ENCODE data around the gene RAMP3.

RAMP3 gene

DNA sequence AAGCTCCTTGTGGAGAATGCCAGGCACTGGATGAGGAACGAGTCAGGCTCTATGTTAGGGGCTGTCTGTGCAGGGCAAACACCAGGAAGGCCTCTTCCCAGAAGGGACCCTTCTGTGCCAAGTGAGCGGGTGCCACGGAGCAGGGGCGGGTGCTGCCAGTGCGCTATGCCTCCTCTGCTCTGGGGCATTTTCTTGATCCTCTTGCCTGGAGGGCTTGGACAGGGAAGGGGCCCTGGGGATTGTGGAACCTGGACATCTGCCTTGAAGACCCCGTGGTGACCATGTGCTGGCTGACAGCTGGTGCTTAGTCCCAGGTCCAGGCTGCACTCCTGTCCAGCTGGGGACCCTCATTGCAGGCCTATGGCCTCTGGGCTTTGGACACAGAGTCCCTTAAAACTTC is 30.7 kb upstream of the RAMP3 start:
- Histone ChIP-seq H3K27ac (no peak overlapping the region), H3K27me3 (peaks cover 0 to 2% of the 10 kb centered on the region in 2 donors), H3K4me3 (no peak overlapping the region), H3K36me3 (no peaks in the 10 kb centered on the region), H3K9me3 (no peaks in the 10 kb centered on the region), H3K4me1 (no peaks in the 10 kb centered on the region)
- TF ChIP-seq, protein P1, sequence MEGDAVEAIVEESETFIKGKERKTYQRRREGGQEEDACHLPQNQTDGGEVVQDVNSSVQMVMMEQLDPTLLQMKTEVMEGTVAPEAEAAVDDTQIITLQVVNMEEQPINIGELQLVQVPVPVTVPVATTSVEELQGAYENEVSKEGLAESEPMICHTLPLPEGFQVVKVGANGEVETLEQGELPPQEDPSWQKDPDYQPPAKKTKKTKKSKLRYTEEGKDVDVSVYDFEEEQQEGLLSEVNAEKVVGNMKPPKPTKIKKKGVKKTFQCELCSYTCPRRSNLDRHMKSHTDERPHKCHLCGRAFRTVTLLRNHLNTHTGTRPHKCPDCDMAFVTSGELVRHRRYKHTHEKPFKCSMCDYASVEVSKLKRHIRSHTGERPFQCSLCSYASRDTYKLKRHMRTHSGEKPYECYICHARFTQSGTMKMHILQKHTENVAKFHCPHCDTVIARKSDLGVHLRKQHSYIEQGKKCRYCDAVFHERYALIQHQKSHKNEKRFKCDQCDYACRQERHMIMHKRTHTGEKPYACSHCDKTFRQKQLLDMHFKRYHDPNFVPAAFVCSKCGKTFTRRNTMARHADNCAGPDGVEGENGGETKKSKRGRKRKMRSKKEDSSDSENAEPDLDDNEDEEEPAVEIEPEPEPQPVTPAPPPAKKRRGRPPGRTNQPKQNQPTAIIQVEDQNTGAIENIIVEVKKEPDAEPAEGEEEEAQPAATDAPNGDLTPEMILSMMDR (IDR thresholded peaks at IDR 0.05): no peak
- no peak for DNase-seq
- intact Hi-C loops (cut with DNase I; ENCODE audit: low total_unique reads): no loop called here

DNA sequence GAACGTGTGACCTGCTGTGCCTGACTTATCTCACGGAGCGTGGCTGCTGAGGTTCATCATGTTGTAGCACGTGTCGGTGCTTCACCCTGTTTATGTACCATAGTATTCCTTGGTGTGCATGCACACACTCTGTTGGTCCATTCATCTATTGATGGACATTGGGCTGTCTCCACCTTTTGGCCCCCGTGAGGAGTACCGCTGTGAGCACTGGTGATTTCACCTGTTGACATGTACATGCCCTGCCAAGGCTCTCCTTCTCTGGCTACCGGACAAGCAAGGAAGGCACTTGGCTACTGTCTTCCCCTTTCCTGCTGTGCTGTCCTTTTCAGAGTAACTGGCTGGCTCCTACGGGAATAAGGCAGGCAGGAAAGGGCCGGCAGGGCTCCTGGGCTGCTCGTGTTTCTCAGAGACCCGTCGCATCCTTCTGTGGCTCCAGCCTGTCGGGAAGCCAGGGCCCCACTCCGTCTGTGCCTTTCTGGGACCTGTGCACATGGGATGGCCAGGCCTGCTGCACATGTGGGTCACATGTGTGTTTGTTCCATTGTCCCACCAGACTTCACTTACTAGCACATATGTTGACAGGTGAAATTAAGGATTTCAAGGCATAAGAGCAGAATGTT is 28.3 kb upstream of the RAMP3 start:
- intact Hi-C loops (cut with DNase I; ENCODE audit: low total_unique reads): no loop called here
- TF ChIP-seq, protein P1 (IDR thresholded peaks at IDR 0.05): no peak
- H3K4me1 ChIP-seq: no peaks in the 10 kb centered on the region
- DNase-seq: no peak
- H3K4me3 ChIP-seq: no peak overlapping the region
- H3K9me3 ChIP-seq: no peaks in the 10 kb centered on the region
- peaks cover 0 to 12% of the 10 kb centered on the region in 2 donors for H3K27me3 ChIP-seq
- no peak overlapping the region for H3K27ac ChIP-seq
- no peaks in the 10 kb centered on the region for H3K36me3 ChIP-seq

DNA sequence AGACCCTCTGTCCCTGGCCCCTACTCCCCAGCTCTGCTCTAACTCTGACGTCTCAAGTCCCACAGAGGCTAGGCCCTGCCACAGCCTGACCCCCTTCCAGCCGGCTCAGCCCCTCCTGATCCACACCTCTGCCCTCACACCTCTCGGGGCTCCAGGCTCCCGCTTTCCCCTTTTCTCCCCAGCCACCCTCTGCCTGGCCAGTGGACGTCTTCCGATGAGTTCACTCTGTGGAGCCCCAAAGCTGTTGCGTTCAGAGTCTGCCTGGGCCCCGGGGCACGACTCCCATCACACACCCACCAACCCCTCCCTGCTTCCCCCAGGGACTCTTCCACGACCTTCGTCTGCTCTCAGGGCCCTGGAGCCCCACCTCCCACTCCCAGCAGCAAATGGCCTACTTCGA is 27.7 kb upstream of the RAMP3 start:
- Histone ChIP-seq H3K36me3 (no peaks in the 10 kb centered on the region), H3K4me1 (no peaks in the 10 kb centered on the region), H3K9me3 (no peaks in the 10 kb centered on the region), H3K4me3 (no peak overlapping the region), H3K27me3 (peaks cover 0 to 12% of the 10 kb centered on the region in 2 donors), H3K27ac (no peak overlapping the region)
- TF ChIP-seq, protein P1 (IDR thresholded peaks at IDR 0.05): no peak
- DNase-seq: no peak
- intact Hi-C loops (cut with DNase I; ENCODE audit: low total_unique reads): loop anchor here (10.0 kb wide), 2 partner anchors 165 to 275 kb away; no protein-coding TSS in a partner anchor

DNA sequence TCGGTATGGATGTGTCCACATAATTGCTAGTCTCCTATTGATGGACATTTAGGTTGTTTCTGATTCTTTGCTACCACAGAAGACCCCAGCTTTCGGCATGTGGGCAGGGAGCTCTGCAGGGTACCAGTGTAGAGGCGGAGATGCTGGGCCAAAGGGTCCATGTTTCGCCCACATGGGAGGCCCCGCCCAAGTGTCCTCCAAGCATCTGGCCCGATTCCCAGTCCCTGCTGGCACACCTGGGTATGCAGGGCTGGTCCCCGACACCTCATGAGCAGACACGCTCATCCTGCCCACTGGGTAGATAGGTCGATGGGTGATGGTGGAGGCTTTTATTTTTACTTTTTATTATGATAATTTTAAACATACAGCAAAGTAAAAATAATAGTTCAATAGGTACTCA is 26.7 kb upstream of the RAMP3 start:
- H3K4me3 ChIP-seq: no peak overlapping the region
- TF ChIP-seq, protein P1 (IDR thresholded peaks at IDR 0.05): no peak
- H3K27me3 ChIP-seq: peaks cover 0 to 12% of the 10 kb centered on the region in 2 donors
- intact Hi-C loops (cut with DNase I; ENCODE audit: low total_unique reads): loop anchor here (10.0 kb wide), 2 partner anchors 166 to 276 kb away; no protein-coding TSS in a partner anchor
- H3K27ac ChIP-seq: no peak overlapping the region
- H3K9me3 ChIP-seq: no peaks in the 10 kb centered on the region
- DNase-seq: no peak
- H3K36me3 ChIP-seq: no peaks in the 10 kb centered on the region
- no peaks in the 10 kb centered on the region for H3K4me1 ChIP-seq

DNA sequence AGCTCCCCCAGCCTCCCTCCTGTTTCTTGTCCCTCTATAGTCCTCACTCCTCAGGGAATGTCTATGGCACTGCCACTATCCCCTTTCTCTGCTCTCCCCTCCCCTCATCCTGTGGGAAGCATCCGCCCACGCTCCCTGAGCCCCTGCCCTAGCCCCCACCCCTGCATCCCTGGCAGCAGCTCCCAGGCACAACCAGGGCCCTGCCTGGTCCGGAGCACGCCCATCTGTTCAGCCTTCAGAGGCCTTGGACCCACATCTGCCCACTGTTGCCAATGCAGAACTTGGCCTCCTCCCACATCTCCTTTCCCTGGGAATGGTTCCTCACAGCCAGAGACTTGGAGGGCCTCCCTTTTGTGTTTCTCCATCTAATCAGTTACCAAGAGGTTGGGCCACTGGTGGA is 25.7 kb upstream of the RAMP3 start:
- Histone ChIP-seq H3K4me1 (no peaks in the 10 kb centered on the region), H3K4me3 (no peak overlapping the region), H3K36me3 (no peaks in the 10 kb centered on the region), H3K27ac (no peak overlapping the region), H3K27me3 (peaks cover 0 to 12% of the 10 kb centered on the region in 2 donors), H3K9me3 (no peaks in the 10 kb centered on the region)
- DNase-seq: no peak
- intact Hi-C loops (cut with DNase I; ENCODE audit: low total_unique reads): loop anchor here (10.0 kb wide), 2 partner anchors 167 to 277 kb away; no protein-coding TSS in a partner anchor
- TF ChIP-seq, protein P1 (IDR thresholded peaks at IDR 0.05): no peak
